B cell (primary cell): ENCODE results near the gene DNAH2. TPM values are rescaled to one million over a fixed set of nuclear protein-coding genes. Genes with fewer than 3 reads are reported as not detected.

Source experiments
- ATAC-seq: fragments of 200-7000 bp; cut with Tn5 transposase; one replicate; pipeline ENCODE4 v1.10.0; 2021; ENCODE audit warnings: low read depth, mild to moderate bottlenecking, moderate number of reproducible peaks, moderate library complexity
- CTCF ChIA-PET: fragments of 350-600 bp; sonication (Branson Sonifier 250); formaldehyde crosslinking; loops from one replicate; lab custom pipeline; 2021; ENCODE audit warnings: antibody characterized with exemption, inconsistent platforms; lab: Charles Lee
- POLR2A ChIA-PET: fragments of 350-600 bp; sonication (Branson Sonifier 250); formaldehyde crosslinking; loops from one replicate; lab custom pipeline; 2021; ENCODE audit warnings: antibody characterized with exemption; lab: Charles Lee
- DNase-seq: peaks from one replicate; pipeline ENCODE4 v3.0.0; 2013
- H2AFZ ChIP-seq: 2 replicates; pipeline ENCODE4 v1.6.1; 2012; ENCODE audit warnings: mild to moderate bottlenecking, low read depth, low read length; ENCODE audit not compliant: insufficient read depth, poor library complexity, severe bottlenecking
- H3K27ac ChIP-seq, 2 donors: 1 replicate in 1 of 2; 2 replicates in 1 of 2; pipeline ENCODE4 v1.5.1; 2012 to 2013; ENCODE audit warnings: low read length in 2 of 2, mild to moderate bottlenecking in 2 of 2, moderate library complexity in 1 of 2
- H3K27me3 ChIP-seq, 4 experiments: fragments of 200-600 bp in 1 of 4; sonication (generic) in 1 of 4; replicated peaks in 1 of 4; 1 replicate in 2 of 4; 2 replicates in 2 of 4; pipeline versions ENCODE4 v1.6.1 to v1.7.0; 2013 to 2016; ENCODE audit warnings: low read length in 3 of 4, mild to moderate bottlenecking in 2 of 4, mixed read lengths in 1 of 4, moderate library complexity in 1 of 4; ENCODE audit not compliant: insufficient read depth in 4 of 4, control insufficient read depth in 3 of 4; ENCODE audit errors: control extremely low read depth in 1 of 4
- H3K36me3 ChIP-seq, 2 experiments: replicated peaks in 1 of 2; 1 replicate in 1 of 2; 2 replicates in 1 of 2; pipeline versions ENCODE4 v1.6.1 to v1.7.1; 2013; ENCODE audit warnings: low read length in 1 of 2; ENCODE audit not compliant: insufficient read depth in 2 of 2, control insufficient read depth in 1 of 2; ENCODE audit errors: control extremely low read depth in 1 of 2, extremely low read depth in 1 of 2
- H3K4me1 ChIP-seq, 2 donors: fragments of 200-600 bp in 1 of 2; sonication (generic) in 1 of 2; 1 replicate in 1 of 2; 2 replicates in 1 of 2; pipeline versions ENCODE4 v1.5.1 to v1.6.1; 2013 to 2017; ENCODE audit warnings: low read length in 2 of 2; ENCODE audit not compliant: control insufficient read depth in 2 of 2, insufficient read depth in 2 of 2
- H3K4me2 ChIP-seq: replicated peaks from 2 replicates; pipeline ENCODE3; 2012; ENCODE audit warnings: mild to moderate bottlenecking, low read depth, low read length; ENCODE audit not compliant: poor library complexity, severe bottlenecking
- H3K4me3 ChIP-seq, 5 experiments: fragments of 200-600 bp in 1 of 5; sonication (generic) in 1 of 5; 1 replicate in 3 of 5; 2 replicates in 2 of 5; pipeline versions ENCODE4 v1.5.1 to v1.7.0; 2011 to 2016; ENCODE audit warnings: low read length in 4 of 5, mild to moderate bottlenecking in 4 of 5, low read depth in 2 of 5, control low read depth in 1 of 5, moderate library complexity in 1 of 5; ENCODE audit not compliant: insufficient read depth in 1 of 5; ENCODE audit errors: control extremely low read depth in 1 of 5, extremely low read depth in 1 of 5
- H3K79me2 ChIP-seq: fragments of 200-600 bp; sonication (generic); one replicate; pipeline ENCODE4 v1.6.0; 2016; ENCODE audit warnings: low read length; ENCODE audit not compliant: control insufficient read depth, insufficient read depth
- H3K9ac ChIP-seq: fragments of 200-600 bp; sonication (generic); 2 replicates; pipeline ENCODE4 v1.6.1; 2017; ENCODE audit warnings: mild to moderate bottlenecking, low read length, moderate library complexity
- H3K9me3 ChIP-seq, 3 donors: one replicate each; pipeline versions ENCODE4 v1.6.1 to v1.7.1; 2013; ENCODE audit warnings: low read length in 2 of 3; ENCODE audit not compliant: control insufficient read depth in 2 of 3, insufficient read depth in 1 of 3; ENCODE audit errors: control extremely low read depth in 1 of 3
- H4K20me1 ChIP-seq: 2 replicates; pipeline ENCODE4 v1.6.0; 2012; ENCODE audit warnings: mild to moderate bottlenecking, low read length; ENCODE audit not compliant: insufficient read depth, control insufficient read depth, poor library complexity, severe bottlenecking
- H3K27ac Mint-ChIP-seq: one replicate; pipeline ENCODE4 v1.8.0; 2021; ENCODE audit warnings: mixed read lengths
- H3K27me3 Mint-ChIP-seq: one replicate; pipeline ENCODE4 v1.8.0; 2021; ENCODE audit warnings: mixed read lengths
- H3K4me1 Mint-ChIP-seq: one replicate; pipeline ENCODE4 v1.8.0; 2021; ENCODE audit warnings: mixed read lengths
- H3K4me3 Mint-ChIP-seq: one replicate; pipeline ENCODE4 v1.8.0; 2021; ENCODE audit warnings: mixed read lengths
- H3K9me3 Mint-ChIP-seq: one replicate; pipeline ENCODE4 v1.8.0; 2022; ENCODE audit warnings: mixed read lengths; ENCODE audit not compliant: insufficient read depth
- CTCF ChIP-seq: fragments of 200-600 bp; IDR thresholded peaks from one replicate; pipeline ENCODE4 v1.8.0; 2022; ENCODE audit warnings: antibody characterized with exemption, mild to moderate bottlenecking
- EZH2 ChIP-seq: IDR thresholded peaks from 2 replicates; pipeline ENCODE4 v1.6.1; 2012; ENCODE audit warnings: borderline replicate concordance, low read depth, mild to moderate bottlenecking, moderate library complexity, low read length; ENCODE audit not compliant: insufficient read depth, poor library complexity, severe bottlenecking
- WGBS: methylation state at CpG from one replicate; pipeline ENCODE4 v1.1.5; 2013; ENCODE audit warnings: missing lambda C conversion rate; ENCODE audit not compliant: insufficient coverage; 5-methylcytosine and 5-hydroxymethylcytosine counted together
- intact Hi-C: fragments of 100-400 bp; cut with micrococcal nuclease; formaldehyde crosslinking; loops from one replicate; pipeline ENCODE4 v1.10.0; 2022
- polyA plus RNA-seq: library from polyadenylated mRNA; depleted of rRNA; stranded (reverse); fragments of >200 nt; gene quantifications from 2 replicates; pipeline ENCODE4 v1.2.3, GENCODE V29; 2012
- total RNA-seq, 2 donors: library from RNA; stranded (reverse); fragments of 120-200 nt in 1 of 2; gene quantifications; 1 replicate in 1 of 2; 2 replicates in 1 of 2; pipeline versions ENCODE4 v1.2.3 to v1.2.4, GENCODE V29; 2013 to 2022

The DNAH2 gene
- total and polyA plus RNA-seq, 2 donors (not counting 1 experiment from before 2014, with no cell fraction given), result 0.03 TPM; not detected in 1

- Mint-ChIP-seq H3K4me3 (peak overlapping the region; percentile 99), H3K27ac (peak overlapping the region; percentile 97), H3K4me1 (peaks cover 46% of the 10 kb centered on the region), H3K9me3 (no peaks in the 10 kb centered on the region), H3K27me3 (peaks cover 15% of the 10 kb centered on the region)
- POLR2A ChIA-PET, result interaction anchor here (0.5 to 3.2 kb wide), 10 partner anchors 9 to 351 kb away, joined by 3 to 21 read pairs (median 7); partner anchors contain the start of genes CYB5D1, NAA38, POLR2A and TP53
- Histone ChIP-seq H2AFZ (peak overlapping the region; percentile 34), H4K20me1 (peaks cover 24% of the 10 kb centered on the region), H3K27me3 (peaks cover 0 to 13% (median under 1%) of the 10 kb centered on the region in 4 experiments), H3K79me2 (peaks cover 30% of the 10 kb centered on the region), H3K4me2 (peak overlapping the region; percentile 99), H3K4me3 (peak overlapping the region; percentile 42 to 99 (median 95)), H3K4me1 (peaks cover 38 to 56% of the 10 kb centered on the region in 2 donors), H3K9me3 (peaks cover 0 to 4% (median 0%) of the 10 kb centered on the region in 3 donors), H3K27ac (peak overlapping the region; percentile 93 to 100), H3K36me3 (no peaks in the 10 kb centered on the region), H3K9ac (peak overlapping the region; percentile 83)
- DNase-seq (peak; percentile 96), ATAC-seq (peak; percentile 44)
- CTCF ChIA-PET, result interaction anchor here (0.6 to 5.3 kb wide), 16 partner anchors 10 to 222 kb away, joined by 3 to 53 read pairs (median 6); partner anchors contain the start of genes CYB5D1 and NAA38
- no peak for TF ChIP-seq EZH2
- peak; percentile 86 for TF ChIP-seq CTCF
- intact Hi-C loops, result loop anchor here (1.0 to 10.0 kb wide), 8 partner anchors 9 to 1180 kb away; partner anchors contain the start of genes C17orf100, CNTROB, MED31 and NAA38
- WGBS, result under 1% methylated on average over 68 of the region's 69 CpGs
Measured at GRCh38 chr17:7834957-7835813, 117.6 kb downstream of the DNAH2 start.
